NB4 (cell line): ENCODE data around the gene TFEB.

Source experiments
- DNase-seq: peaks from one replicate; pipeline ENCODE4 v3.0.0; 2010; ENCODE audit warnings: low read depth
- H3K4me3 ChIP-seq: one replicate; pipeline ENCODE4 v1.5.1; 2011; ENCODE audit warnings: mild to moderate bottlenecking, low read depth, low read length, moderate library complexity
- MYC ChIP-seq: IDR thresholded peaks from 2 replicates; pipeline ENCODE4 v1.6.1; 2011; ENCODE audit warnings: low read depth, low read length
- POLR2A ChIP-seq: IDR thresholded peaks from 2 replicates; pipeline ENCODE4 v1.6.1; 2011; ENCODE audit warnings: mild to moderate bottlenecking; ENCODE audit not compliant: insufficient read length; ENCODE audit errors: extremely low read depth
- TF ChIP-seq, protein P1 (sequence below): IDR thresholded peaks from 2 replicates; pipeline ENCODE4 v1.6.1; 2011; ENCODE audit warnings: low read depth, low read length
- TF ChIP-seq, protein P2 (sequence below): IDR thresholded peaks from one replicate; pipeline ENCODE4 v1.5.1; 2012; ENCODE audit warnings: low read depth, low read length

The TFEB gene

DNA sequence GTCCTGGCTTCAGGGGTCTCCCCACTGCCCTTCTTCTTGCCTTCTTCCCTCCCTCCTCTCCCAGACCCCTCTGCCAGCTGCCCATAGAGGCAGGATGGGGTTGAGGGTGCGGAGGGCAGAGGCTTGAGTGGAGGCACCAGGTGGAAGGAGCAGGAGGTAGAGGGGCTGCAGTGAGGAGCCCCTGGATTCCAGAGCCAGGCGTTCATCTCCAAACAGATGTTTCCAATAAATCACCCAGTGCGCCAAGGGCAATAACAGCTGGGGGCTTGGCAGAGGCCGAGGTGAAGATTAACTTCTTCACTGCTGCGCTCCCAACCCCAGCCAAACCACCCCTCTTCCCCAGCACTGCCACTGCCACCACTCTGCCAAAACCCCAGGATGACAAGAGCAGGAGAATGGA is 86.5 kb downstream of the TFEB start:
- no peak overlapping the region for H3K4me3 ChIP-seq
- TF ChIP-seq POLR2A (no peak), MYC (no peak)
- TF ChIP-seq, protein P1, sequence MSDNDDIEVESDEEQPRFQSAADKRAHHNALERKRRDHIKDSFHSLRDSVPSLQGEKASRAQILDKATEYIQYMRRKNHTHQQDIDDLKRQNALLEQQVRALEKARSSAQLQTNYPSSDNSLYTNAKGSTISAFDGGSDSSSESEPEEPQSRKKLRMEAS, result no peak
- TF ChIP-seq, protein P2, sequence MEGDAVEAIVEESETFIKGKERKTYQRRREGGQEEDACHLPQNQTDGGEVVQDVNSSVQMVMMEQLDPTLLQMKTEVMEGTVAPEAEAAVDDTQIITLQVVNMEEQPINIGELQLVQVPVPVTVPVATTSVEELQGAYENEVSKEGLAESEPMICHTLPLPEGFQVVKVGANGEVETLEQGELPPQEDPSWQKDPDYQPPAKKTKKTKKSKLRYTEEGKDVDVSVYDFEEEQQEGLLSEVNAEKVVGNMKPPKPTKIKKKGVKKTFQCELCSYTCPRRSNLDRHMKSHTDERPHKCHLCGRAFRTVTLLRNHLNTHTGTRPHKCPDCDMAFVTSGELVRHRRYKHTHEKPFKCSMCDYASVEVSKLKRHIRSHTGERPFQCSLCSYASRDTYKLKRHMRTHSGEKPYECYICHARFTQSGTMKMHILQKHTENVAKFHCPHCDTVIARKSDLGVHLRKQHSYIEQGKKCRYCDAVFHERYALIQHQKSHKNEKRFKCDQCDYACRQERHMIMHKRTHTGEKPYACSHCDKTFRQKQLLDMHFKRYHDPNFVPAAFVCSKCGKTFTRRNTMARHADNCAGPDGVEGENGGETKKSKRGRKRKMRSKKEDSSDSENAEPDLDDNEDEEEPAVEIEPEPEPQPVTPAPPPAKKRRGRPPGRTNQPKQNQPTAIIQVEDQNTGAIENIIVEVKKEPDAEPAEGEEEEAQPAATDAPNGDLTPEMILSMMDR, result no peak
- no peak for DNase-seq

DNA sequence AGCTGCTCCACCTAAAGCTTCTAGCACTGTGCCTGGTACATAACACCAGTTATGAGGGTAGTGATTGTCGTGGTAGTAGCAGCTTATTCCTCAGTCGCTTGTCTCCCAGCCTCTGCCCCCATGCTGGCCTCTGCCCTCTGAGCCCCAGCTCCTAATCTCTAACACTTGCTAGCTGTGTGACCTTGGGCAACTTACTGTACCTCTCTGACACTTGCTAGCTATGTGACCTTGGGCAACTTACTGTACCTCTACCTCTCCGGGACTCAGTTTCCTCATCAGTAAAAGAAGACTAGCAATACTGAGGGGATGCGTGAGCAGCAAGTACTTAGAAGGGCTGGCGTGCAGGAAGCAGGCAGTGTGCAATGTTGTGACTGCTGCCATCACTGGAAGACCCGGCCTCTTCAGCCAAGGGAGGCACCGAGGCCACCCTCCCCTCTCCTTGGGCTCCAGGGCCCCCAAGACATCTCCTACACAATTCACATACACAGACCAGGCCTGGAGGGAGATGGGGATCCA is 87.3 kb downstream of the TFEB start:
- H3K4me3 ChIP-seq, result no peak overlapping the region
- DNase-seq, result no peak
- TF ChIP-seq MYC, result no peak
- TF ChIP-seq, protein P2, result no peak
- TF ChIP-seq, protein P1, result no peak
- TF ChIP-seq POLR2A, result no peak

DNA sequence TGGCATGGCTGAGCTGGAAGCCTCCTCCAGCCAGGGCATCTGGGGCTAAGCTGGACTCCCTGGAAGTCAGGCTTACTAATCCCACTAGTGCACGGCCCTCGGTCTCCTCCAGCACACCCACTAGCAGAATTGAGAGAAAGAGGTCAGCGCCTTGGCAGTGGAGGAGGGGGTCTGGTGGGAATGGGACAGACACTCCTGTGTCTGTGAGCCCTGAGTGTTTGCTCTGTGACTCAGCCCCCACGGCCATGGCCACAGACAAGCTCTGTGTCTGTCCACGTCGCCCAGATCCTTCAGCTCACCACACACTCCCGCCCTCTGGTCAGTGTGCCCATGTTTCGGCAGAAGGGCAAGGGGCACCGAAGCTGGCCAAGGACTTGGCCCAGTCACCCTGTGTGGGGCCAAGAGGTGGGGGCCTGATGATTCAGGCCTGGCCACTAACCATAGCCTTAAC is 88.3 kb downstream of the TFEB start:
- TF ChIP-seq, protein P1, result no peak
- TF ChIP-seq, protein P2, result no peak
- TF ChIP-seq POLR2A, result no peak
- DNase-seq, result no peak
- H3K4me3 ChIP-seq, result no peak overlapping the region

DNA sequence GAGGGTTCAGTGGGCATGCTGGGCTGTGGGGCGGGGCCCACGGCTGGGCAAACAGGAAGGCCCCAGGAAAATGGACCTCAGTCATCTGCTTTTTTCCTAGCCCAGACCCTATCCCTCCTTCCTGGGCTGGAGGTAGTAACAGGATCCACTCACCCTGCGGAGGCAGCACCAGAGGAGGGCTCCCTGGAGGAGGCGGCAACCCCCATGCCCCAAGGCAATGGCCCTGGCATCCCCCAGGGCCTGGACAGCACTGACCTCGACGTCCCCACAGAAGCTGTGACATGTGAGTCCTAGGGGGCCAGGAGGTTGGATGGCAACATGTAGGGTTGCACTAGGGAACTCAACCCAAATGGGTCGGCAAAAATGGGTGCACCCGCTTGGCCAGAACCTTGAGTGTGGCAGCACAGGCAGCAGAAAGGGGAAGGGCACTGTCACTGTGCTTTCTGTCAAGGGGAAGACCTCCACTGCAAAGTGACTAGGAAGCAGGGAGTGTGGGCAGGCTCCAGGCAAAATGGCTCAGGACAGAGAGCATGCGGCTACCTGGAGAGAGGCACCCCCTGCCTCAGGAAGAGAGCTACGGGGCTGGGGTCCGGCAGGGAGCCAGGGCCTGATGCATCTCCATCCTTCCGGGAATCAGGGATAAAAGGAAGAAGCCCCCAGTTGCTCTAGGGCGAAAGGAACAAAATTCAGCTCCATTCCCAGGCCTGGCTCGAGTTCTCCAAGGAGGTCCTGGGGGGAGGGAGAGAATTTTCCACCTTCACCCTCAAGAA is 89.2 kb downstream of the TFEB start:
- TF ChIP-seq, protein P1, result no peak
- TF ChIP-seq, protein P2, result no peak
- no peak for TF ChIP-seq POLR2A
- no peak for TF ChIP-seq MYC
- DNase-seq, result no peak

DNA sequence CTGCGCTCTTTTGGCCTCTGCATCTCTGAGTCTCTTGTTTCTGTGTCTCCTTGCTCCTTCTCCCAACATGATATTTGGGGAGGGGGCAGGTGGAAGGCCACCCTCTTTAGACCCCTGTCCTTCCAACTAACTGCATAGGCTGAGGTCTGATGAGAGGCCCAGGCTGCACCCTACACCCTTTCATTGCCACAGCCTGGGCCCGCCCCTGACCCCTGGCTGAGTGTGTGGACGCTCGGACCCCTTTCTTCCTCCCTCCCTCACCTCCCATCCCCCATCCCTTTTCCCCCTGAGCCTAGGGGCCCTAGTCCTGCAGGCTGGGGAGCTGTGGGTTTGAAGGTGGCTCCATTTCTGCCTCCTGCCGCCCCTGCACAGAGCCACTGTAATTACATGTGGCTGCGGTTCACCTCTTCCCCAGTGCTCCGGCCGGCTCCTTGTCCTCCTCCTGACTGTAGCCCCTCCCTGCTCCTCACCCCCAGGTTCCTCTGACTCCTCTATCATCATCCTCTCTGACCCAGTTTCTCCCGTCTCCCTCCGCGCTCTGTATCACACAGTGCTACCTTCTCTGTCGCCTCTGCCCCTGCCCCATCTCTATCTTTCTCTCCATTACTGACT is 90.3 kb downstream of the TFEB start:
- no peak for DNase-seq
- no peak overlapping the region for H3K4me3 ChIP-seq
- TF ChIP-seq, protein P1, result no peak

More for the DNA sequence above, 89.2 kb downstream of the TFEB start:
- H3K4me3 ChIP-seq, result no peak overlapping the region

DNA sequence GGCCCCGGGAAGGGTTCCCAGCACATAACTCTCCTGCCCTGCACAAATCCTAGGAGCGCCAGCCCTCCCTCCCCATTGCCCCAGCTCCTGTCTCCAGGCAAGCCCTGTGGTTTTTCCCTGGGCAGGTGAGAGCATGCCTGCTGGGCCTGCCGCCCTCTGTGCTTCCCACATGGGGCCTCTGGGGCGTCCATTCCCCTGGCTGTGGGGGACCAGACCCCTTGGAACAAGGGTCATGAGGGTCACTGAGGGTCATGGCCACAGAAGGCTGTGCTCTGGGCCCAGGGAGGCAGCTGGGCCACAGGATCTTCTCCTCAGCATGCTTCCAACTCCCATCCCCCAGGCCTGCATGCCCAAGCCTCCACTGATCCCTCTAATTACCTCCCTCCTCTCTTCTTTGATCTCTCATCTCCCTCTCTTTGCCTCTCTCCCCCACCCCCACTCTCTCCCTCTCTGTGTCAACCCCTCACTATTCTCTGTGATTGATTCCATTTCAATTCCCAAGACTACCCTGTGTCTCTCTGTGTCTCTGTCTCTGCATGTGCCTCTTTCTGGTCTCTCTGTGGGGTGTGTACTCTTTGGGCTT is 91.0 kb downstream of the TFEB start:
- H3K4me3 ChIP-seq, result no peak overlapping the region
- TF ChIP-seq MYC, result no peak
- TF ChIP-seq, protein P1, result no peak
- TF ChIP-seq POLR2A, result no peak
- TF ChIP-seq, protein P2, result no peak
- no peak for DNase-seq
